KMS-11 (cell line): Measurements from ENCODE around the gene KLHL40.

Experiments
- H2AFZ ChIP-seq: fragments of 200-600 bp; sonication (generic); 2 replicates; pipeline ENCODE4 v1.6.1; 2016; ENCODE audit warnings: antibody characterized with exemption, mixed run types, low read depth
- H3K27ac ChIP-seq: fragments of 200-600 bp; sonication (generic); 2 replicates; pipeline ENCODE4 v1.6.1; 2016; ENCODE audit warnings: mild to moderate bottlenecking, mixed run types
- H3K27me3 ChIP-seq: fragments of 200-600 bp; sonication (generic); 2 replicates; pipeline ENCODE4 v1.6.1; 2017; ENCODE audit warnings: mild to moderate bottlenecking, low read depth, mixed run types, moderate library complexity; ENCODE audit not compliant: insufficient read depth
- H3K36me3 ChIP-seq: fragments of 200-600 bp; sonication (generic); 2 replicates; pipeline ENCODE4 v1.6.1; 2017; ENCODE audit warnings: mild to moderate bottlenecking, mixed run types; ENCODE audit not compliant: insufficient read depth
- H3K4me1 ChIP-seq: fragments of 200-600 bp; sonication (generic); 2 replicates; pipeline ENCODE4 v1.6.1; 2016; ENCODE audit warnings: mild to moderate bottlenecking, low read depth, mixed run types; ENCODE audit not compliant: poor library complexity, severe bottlenecking
- H3K4me2 ChIP-seq: fragments of 200-600 bp; sonication (generic); 2 replicates; pipeline ENCODE4 v1.7.0; 2016; ENCODE audit warnings: mild to moderate bottlenecking, mixed run types
- H3K4me3 ChIP-seq: fragments of 200-600 bp; sonication (generic); IDR thresholded peaks from 2 replicates; pipeline ENCODE4 v1.6.1; 2017; ENCODE audit warnings: low read depth, low read length, mixed read lengths; ENCODE audit not compliant: insufficient read depth
- H3K79me2 ChIP-seq: fragments of 200-600 bp; sonication (generic); 2 replicates; pipeline ENCODE4 v1.6.1; 2016; ENCODE audit warnings: low read depth, mixed run types; ENCODE audit not compliant: insufficient read depth
- H3K9ac ChIP-seq: fragments of 200-600 bp; sonication (generic); 2 replicates; pipeline ENCODE4 v1.6.1; 2016; ENCODE audit warnings: mild to moderate bottlenecking, mixed run types
- H4K20me1 ChIP-seq: fragments of 200-600 bp; sonication (generic); 2 replicates; pipeline ENCODE4 v1.6.1; 2016; ENCODE audit warnings: mild to moderate bottlenecking, mixed run types; ENCODE audit not compliant: insufficient read depth
- TF ChIP-seq, protein P1 (sequence below): fragments of 200-600 bp; sonication (generic); conservative IDR thresholded peaks from 2 replicates; pipeline ENCODE4 v1.6.1; 2017; ENCODE audit warnings: low read depth, mild to moderate bottlenecking, antibody characterized with exemption, low read length, moderate library complexity, mixed read lengths

The KLHL40 gene

DNA sequence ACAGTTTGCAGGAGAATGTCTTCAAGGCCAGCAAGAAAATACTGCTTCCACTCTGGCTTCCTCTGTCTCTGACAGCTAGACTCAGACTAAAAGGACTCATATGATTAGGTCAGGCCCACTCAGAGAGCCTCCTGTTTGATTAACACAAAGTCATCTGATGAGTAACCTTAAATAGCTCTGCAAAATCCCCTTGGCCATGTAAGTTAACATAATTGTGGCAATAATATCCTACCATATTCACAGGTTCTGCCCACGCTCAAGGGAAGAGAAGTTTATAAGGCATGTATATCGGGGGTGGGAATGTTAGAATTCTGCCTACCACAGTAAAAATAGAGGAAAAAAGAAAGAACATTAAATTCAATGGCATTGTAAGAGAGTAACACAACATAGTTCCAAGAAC lies 37.9 kb downstream of the KLHL40 start:
- no peaks in the 10 kb centered on the region for H3K79me2 ChIP-seq
- no peaks in the 10 kb centered on the region for H3K36me3 ChIP-seq
- H3K4me3 ChIP-seq: no peak overlapping the region
- H4K20me1 ChIP-seq: no peaks in the 10 kb centered on the region
- no peaks in the 10 kb centered on the region for H3K27me3 ChIP-seq
- H3K27ac ChIP-seq: no peak overlapping the region
- H3K4me1 ChIP-seq: no peaks in the 10 kb centered on the region
- H2AFZ ChIP-seq: no peak overlapping the region
- TF ChIP-seq, protein P1, sequence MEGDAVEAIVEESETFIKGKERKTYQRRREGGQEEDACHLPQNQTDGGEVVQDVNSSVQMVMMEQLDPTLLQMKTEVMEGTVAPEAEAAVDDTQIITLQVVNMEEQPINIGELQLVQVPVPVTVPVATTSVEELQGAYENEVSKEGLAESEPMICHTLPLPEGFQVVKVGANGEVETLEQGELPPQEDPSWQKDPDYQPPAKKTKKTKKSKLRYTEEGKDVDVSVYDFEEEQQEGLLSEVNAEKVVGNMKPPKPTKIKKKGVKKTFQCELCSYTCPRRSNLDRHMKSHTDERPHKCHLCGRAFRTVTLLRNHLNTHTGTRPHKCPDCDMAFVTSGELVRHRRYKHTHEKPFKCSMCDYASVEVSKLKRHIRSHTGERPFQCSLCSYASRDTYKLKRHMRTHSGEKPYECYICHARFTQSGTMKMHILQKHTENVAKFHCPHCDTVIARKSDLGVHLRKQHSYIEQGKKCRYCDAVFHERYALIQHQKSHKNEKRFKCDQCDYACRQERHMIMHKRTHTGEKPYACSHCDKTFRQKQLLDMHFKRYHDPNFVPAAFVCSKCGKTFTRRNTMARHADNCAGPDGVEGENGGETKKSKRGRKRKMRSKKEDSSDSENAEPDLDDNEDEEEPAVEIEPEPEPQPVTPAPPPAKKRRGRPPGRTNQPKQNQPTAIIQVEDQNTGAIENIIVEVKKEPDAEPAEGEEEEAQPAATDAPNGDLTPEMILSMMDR: no peak
- no peak overlapping the region for H3K9ac ChIP-seq
- no peak overlapping the region for H3K4me2 ChIP-seq

DNA sequence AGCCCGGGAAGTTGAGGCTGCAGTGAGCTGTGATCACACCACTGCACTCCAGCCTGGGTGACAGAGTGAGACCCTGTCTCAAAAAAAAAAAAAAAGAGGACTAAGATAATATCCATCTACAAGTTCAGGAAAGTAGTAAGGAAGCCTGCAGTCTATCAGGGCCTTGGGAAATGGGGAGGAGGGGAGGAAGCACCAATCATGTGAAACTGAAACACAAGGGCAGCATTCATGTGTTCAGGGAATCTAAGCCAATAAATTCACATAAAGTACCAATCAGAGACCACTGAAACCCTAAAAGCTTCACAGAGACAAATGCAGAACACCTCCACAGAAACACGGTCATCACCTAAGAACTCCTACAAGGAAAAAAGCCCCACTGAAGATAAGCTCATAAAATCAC lies 40.1 kb downstream of the KLHL40 start:
- Histone ChIP-seq H3K36me3 (no peaks in the 10 kb centered on the region), H3K4me1 (no peaks in the 10 kb centered on the region), H3K9ac (no peak overlapping the region), H3K27ac (no peak overlapping the region), H3K4me2 (no peak overlapping the region), H3K27me3 (no peaks in the 10 kb centered on the region), H3K79me2 (no peaks in the 10 kb centered on the region), H3K4me3 (no peak overlapping the region), H2AFZ (no peak overlapping the region), H4K20me1 (no peaks in the 10 kb centered on the region)
- TF ChIP-seq, protein P1: no peak

DNA sequence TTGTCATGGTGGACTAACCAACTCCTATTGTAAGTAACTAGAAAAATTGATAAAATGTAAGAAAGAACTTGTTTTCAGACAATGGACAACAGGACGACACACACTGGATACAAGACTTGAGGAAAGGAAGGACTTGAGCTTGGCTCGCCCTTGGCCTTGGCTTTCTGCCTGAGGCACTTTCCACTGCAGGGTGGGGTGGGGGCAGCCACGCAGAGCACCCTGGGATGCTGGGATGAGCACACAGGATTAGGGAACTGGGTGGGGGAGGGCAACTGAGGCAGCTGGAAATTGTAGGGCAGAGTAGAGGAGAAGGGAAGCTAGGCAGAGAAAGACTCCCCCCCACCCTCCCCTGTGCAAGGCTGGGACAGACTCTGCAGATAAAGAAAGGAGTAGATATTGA lies 42.7 kb downstream of the KLHL40 start:
- no peak overlapping the region for H2AFZ ChIP-seq
- H3K4me1 ChIP-seq: no peaks in the 10 kb centered on the region
- H3K4me2 ChIP-seq: no peak overlapping the region
- no peak overlapping the region for H3K27ac ChIP-seq
- no peak overlapping the region for H3K4me3 ChIP-seq
- no peaks in the 10 kb centered on the region for H3K36me3 ChIP-seq
- no peak overlapping the region for H3K9ac ChIP-seq
- H3K27me3 ChIP-seq: no peaks in the 10 kb centered on the region
- H3K79me2 ChIP-seq: no peaks in the 10 kb centered on the region
- H4K20me1 ChIP-seq: no peaks in the 10 kb centered on the region
- TF ChIP-seq, protein P1: no peak

DNA sequence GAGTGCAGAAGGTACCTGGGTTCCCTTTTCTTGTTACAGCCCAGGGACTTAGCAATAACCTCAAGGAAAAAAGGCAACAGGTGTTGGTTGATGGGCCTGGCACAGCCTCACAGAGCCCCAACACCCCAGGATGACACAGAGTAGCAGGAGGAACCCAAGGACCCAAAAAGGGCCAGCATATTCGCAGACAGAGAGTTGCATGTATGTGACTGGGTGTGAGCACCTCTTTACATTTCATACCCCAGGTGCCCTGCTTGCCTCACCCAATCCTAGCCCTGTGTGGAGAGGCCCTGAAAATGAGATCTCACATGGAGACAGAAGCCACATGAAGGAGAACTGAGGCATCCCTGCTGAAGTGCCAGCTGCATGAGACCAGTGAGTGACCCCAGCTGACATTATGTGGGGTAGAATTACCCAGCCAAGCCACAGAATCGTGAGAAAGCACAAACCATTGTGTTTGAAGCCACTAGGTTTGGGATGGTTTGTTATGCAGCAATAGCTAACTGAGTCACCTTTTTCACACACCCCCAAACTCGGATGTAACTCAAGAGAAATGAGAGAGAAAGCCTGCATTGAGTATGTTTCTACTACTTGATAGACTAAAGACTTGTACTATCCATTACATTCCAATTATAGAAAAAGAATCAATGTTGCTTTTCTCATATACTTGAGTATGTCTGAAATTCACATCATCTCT lies 43.5 kb downstream of the KLHL40 start:
- H3K36me3 ChIP-seq: no peaks in the 10 kb centered on the region
- H3K4me1 ChIP-seq: no peaks in the 10 kb centered on the region
- no peaks in the 10 kb centered on the region for H3K27me3 ChIP-seq
- TF ChIP-seq, protein P1: no peak
- no peak overlapping the region for H3K27ac ChIP-seq
- no peak overlapping the region for H3K9ac ChIP-seq
- H3K4me2 ChIP-seq: no peak overlapping the region
- no peaks in the 10 kb centered on the region for H4K20me1 ChIP-seq
- H3K79me2 ChIP-seq: no peaks in the 10 kb centered on the region
- no peak overlapping the region for H2AFZ ChIP-seq
- H3K4me3 ChIP-seq: no peak overlapping the region
